Esophagus squamous epithelium (tissue), 4 donors: ENCODE measurements around the gene ADAM11.

ENCODE experiments used
- CTCF ChIP-seq, 6 experiments: fragments of 450-650 bp in 4 of 6; fragments of 200-600 bp in 2 of 6; sonication (generic) in 2 of 6; IDR thresholded peaks; one replicate each; pipeline ENCODE4 v1.5.1; 2016 to 2019; ENCODE audit warnings: antibody characterized with exemption in 6 of 6, mild to moderate bottlenecking in 4 of 6, moderate library complexity in 4 of 6
- POLR2A ChIP-seq, 4 donors: fragments of 450-650 bp; IDR thresholded peaks; one replicate each; pipeline ENCODE4 v1.6.1; 2017; ENCODE audit warnings: antibody characterized with exemption in 4 of 4, mild to moderate bottlenecking in 4 of 4, moderate library complexity in 3 of 4

GRCh38 chr17:44808156-44808555, 49.4 kb downstream of the ADAM11 start:
- TF ChIP-seq CTCF (IDR thresholded peaks at IDR 0.05) (no peak), POLR2A (IDR thresholded peaks at IDR 0.05) (no peak)
